PC-9 (cell line): ENCODE results near the gene SPOCK3. TPM values are rescaled to one million over a fixed set of nuclear protein-coding genes. Genes with fewer than 3 reads are reported as not detected.

Experiments used
- BruUV-seq: library from RNA; stranded (reverse); fragments of 400-500 nt; replicated peaks from 2 replicates; lab custom pipeline; 2021; lab: Mats Ljungman, UMichigan
- CTCF ChIA-PET: fragments of 300-600 bp; sonication (Branson Sonifier 250); formaldehyde crosslinking; loops from one replicate; lab custom pipeline; 2022; ENCODE audit warnings: antibody characterized with exemption; lab: Charles Lee
- POLR2A ChIA-PET: fragments of 300-600 bp; sonication (Branson Sonifier 250); formaldehyde crosslinking; loops from one replicate; lab custom pipeline; 2022; ENCODE audit warnings: antibody characterized with exemption; ENCODE audit not compliant: unreplicated experiment; lab: Charles Lee
- DNase-seq, 2 experiments: peaks; one replicate each; pipeline versions ENCODE4 v3.0.0 to v3.0.0-alpha.2; 2015 to 2022; ENCODE audit warnings: mixed read lengths in 1 of 2
- H2AFZ ChIP-seq: fragments of 200-600 bp; sonication (generic); 2 replicates; pipeline ENCODE4 v1.8.1; 2017; ENCODE audit warnings: antibody characterized with exemption
- H3F3A ChIP-seq: fragments of 200-600 bp; sonication (generic); 2 replicates; pipeline ENCODE4 v1.8.1; 2017; ENCODE audit warnings: antibody characterized with exemption, mild to moderate bottlenecking, low read depth; ENCODE audit not compliant: insufficient read depth
- H3K27ac ChIP-seq: fragments of 200-600 bp; sonication (generic); 2 replicates; pipeline ENCODE4 v1.6.1; 2016; ENCODE audit warnings: mixed run types
- H3K27me3 ChIP-seq: fragments of 200-600 bp; sonication (generic); 2 replicates; pipeline ENCODE4 v1.6.1; 2016; ENCODE audit warnings: low read depth, mixed run types; ENCODE audit not compliant: insufficient read depth
- H3K36me3 ChIP-seq: fragments of 200-600 bp; sonication (generic); 2 replicates; pipeline ENCODE4 v1.6.1; 2016; ENCODE audit warnings: low read depth, mixed run types
- H3K4me1 ChIP-seq: fragments of 200-600 bp; sonication (generic); replicated peaks from 2 replicates; pipeline ENCODE4 v1.6.1; 2016; ENCODE audit warnings: mixed run types; ENCODE audit not compliant: insufficient read depth
- H3K4me2 ChIP-seq: fragments of 200-600 bp; sonication (generic); 2 replicates; pipeline ENCODE4 v1.6.1; 2017; ENCODE audit warnings: mixed run types
- H3K4me3 ChIP-seq: fragments of 200-600 bp; sonication (generic); 2 replicates; pipeline ENCODE4 v1.6.1; 2016; ENCODE audit warnings: mixed run types
- H3K79me2 ChIP-seq: fragments of 200-600 bp; sonication (generic); 2 replicates; pipeline ENCODE4 v1.6.1; 2017; ENCODE audit warnings: low read depth, mixed run types
- H3K9me2 ChIP-seq: fragments of 200-600 bp; sonication (generic); 2 replicates; pipeline ENCODE4 v1.8.1; 2017; ENCODE audit warnings: mild to moderate bottlenecking; ENCODE audit not compliant: insufficient read depth
- H3K9me3 ChIP-seq: fragments of 200-600 bp; sonication (generic); 2 replicates; pipeline ENCODE4 v1.8.1; 2016; ENCODE audit warnings: low read depth; ENCODE audit not compliant: insufficient read depth
- H4K20me1 ChIP-seq: fragments of 200-600 bp; sonication (generic); 2 replicates; pipeline ENCODE4 v1.8.1; 2017; ENCODE audit not compliant: insufficient read depth
- CTCF ChIP-seq: fragments of 200-600 bp; sonication (generic); conservative IDR thresholded peaks from 2 replicates; pipeline ENCODE4 v1.6.1; 2017; ENCODE audit warnings: mixed run types, antibody characterized with exemption, mild to moderate bottlenecking, moderate library complexity
- EZH2 ChIP-seq: fragments of 200-600 bp; sonication (generic); IDR thresholded peaks from 2 replicates; pipeline ENCODE4 v1.8.0; 2017; ENCODE audit warnings: antibody characterized with exemption, low read depth
- intact Hi-C: fragments of 100-400 bp; cut with micrococcal nuclease; formaldehyde crosslinking; loops from one replicate; pipeline ENCODE4 v1.10.0; 2022; ENCODE audit not compliant: unreplicated experiment
- total RNA-seq: library from RNA; stranded (reverse); gene quantifications from 2 replicates; pipeline ENCODE4 v1.2.3, GENCODE V29; 2021

SPOCK3 gene
- total RNA-seq, 1 experiment from 2014 or later: not detected

GRCh38 chr4:167014944-167015343, 219.3 kb downstream of the SPOCK3 start:
- no peaks in the 10 kb centered on the region for H3F3A ChIP-seq
- no peak overlapping the region for H3K4me3 ChIP-seq
- no peaks in the 10 kb centered on the region for H3K27me3 ChIP-seq
- no peaks in the 10 kb centered on the region for H3K9me3 ChIP-seq
- DNase-seq: no peak
- TF ChIP-seq EZH2: no peak
- TF ChIP-seq CTCF: no peak
- CTCF ChIA-PET: no interaction called here
- no peaks in the 10 kb centered on the region for H4K20me1 ChIP-seq
- no peaks in the 10 kb centered on the region for H3K36me3 ChIP-seq
- H2AFZ ChIP-seq: no peak overlapping the region
- H3K9me2 ChIP-seq: no peaks in the 10 kb centered on the region
- no peaks in the 10 kb centered on the region for H3K4me1 ChIP-seq
- H3K79me2 ChIP-seq: no peaks in the 10 kb centered on the region
- no peak overlapping the region for H3K4me2 ChIP-seq
- intact Hi-C loops: loop anchor here (10.0 kb wide), 1 partner anchor 850 kb away; no protein-coding TSS in a partner anchor
- no peak overlapping the region for H3K27ac ChIP-seq
- no TSS peak for BruUV-seq
- POLR2A ChIA-PET: no interaction called here

GRCh38 chr4:167003326-167003725, 231.0 kb downstream of the SPOCK3 start:
- H3K4me3 ChIP-seq: no peak overlapping the region
- H3K27ac ChIP-seq: no peak overlapping the region
- TF ChIP-seq CTCF: no peak
- TF ChIP-seq EZH2: no peak
- DNase-seq: no peak
- intact Hi-C loops: no loop called here
- H3F3A ChIP-seq: peaks cover 10% of the 10 kb centered on the region; the same call in 1 of the 2 replicates
- H2AFZ ChIP-seq: no peak overlapping the region
- BruUV-seq: no TSS peak
- no peaks in the 10 kb centered on the region for H3K36me3 ChIP-seq
- POLR2A ChIA-PET: no interaction called here
- H3K4me1 ChIP-seq: peaks cover 6% of the 10 kb centered on the region; the same call in 1 of the 2 replicates
- H3K79me2 ChIP-seq: no peaks in the 10 kb centered on the region
- H3K9me3 ChIP-seq: no peaks in the 10 kb centered on the region; the same call in 1 of the 2 replicates
- CTCF ChIA-PET: no interaction called here
- no peaks in the 10 kb centered on the region for H4K20me1 ChIP-seq
- no peak overlapping the region for H3K4me2 ChIP-seq
- no peaks in the 10 kb centered on the region for H3K9me2 ChIP-seq
- H3K27me3 ChIP-seq: no peaks in the 10 kb centered on the region

- H2AFZ ChIP-seq: no peak overlapping the region
- CTCF ChIA-PET: no interaction called here
- H3K9me2 ChIP-seq: no peaks in the 10 kb centered on the region
- H3K79me2 ChIP-seq: no peaks in the 10 kb centered on the region
- H3K9me3 ChIP-seq: no peaks in the 10 kb centered on the region; the same call in 1 of the 2 replicates
- DNase-seq: peak in 1 of 2 experiments; percentile 61
- H3K4me1 ChIP-seq: peaks cover 6% of the 10 kb centered on the region; the same call in 1 of the 2 replicates
- H3K27me3 ChIP-seq: no peaks in the 10 kb centered on the region
- no peak overlapping the region for H3K4me3 ChIP-seq
- no peaks in the 10 kb centered on the region for H4K20me1 ChIP-seq
- H3K4me2 ChIP-seq: peak overlapping the region; percentile 18
- TF ChIP-seq EZH2: no peak
- TF ChIP-seq CTCF: no peak
- H3F3A ChIP-seq: peaks cover 10% of the 10 kb centered on the region; the same call in 1 of the 2 replicates
- POLR2A ChIA-PET: no interaction called here
- no peaks in the 10 kb centered on the region for H3K36me3 ChIP-seq
- intact Hi-C loops: no loop called here
- no TSS peak for BruUV-seq
- H3K27ac ChIP-seq: no peak overlapping the region
Observed at GRCh38 chr4:167000141-167000852, 234.0 kb downstream of the SPOCK3 start.
